HL-60/S4 (cell line): ENCODE data around the gene STXBP2.

Experiments
- in situ Hi-C: fragments of 300-500 bp; cut with MboI; formaldehyde crosslinking; loops from 2 replicates; pipeline ENCODE4 v1.14.3; 2022; ENCODE audit warnings: low sequenced_read_pairs

Gene STXBP2

GRCh38 chr19:7677669-7678311, 40.9 kb downstream of the STXBP2 start:
- in situ Hi-C loops: no loop called here

- in situ Hi-C loops: no loop called here
Observed at GRCh38 chr19:7678971-7679751, 42.3 kb downstream of the STXBP2 start.

- in situ Hi-C loops: loop anchor here (10.0 kb wide), 2 partner anchors 105 to 115 kb away; no protein-coding TSS in a partner anchor
Observed at GRCh38 chr19:7679771-7680605, 43.1 kb downstream of the STXBP2 start.

- in situ Hi-C loops: loop anchor here (10.0 kb wide), 2 partner anchors 106 to 114 kb away; no protein-coding TSS in a partner anchor
Observed at GRCh38 chr19:7680606-7681339, 43.9 kb downstream of the STXBP2 start, which contains the start of gene TRAPPC5. Gene TRAPPC5 (plus strand): TSS chr19:7680833. CDS start chr19:7682254, 1,421 bp downstream.

- in situ Hi-C loops: loop anchor here (10.0 kb wide), 2 partner anchors 107 to 113 kb away; no protein-coding TSS in a partner anchor
Observed at GRCh38 chr19:7681340-7682174, 44.6 kb downstream of the STXBP2 start.

- in situ Hi-C loops: loop anchor here (10.0 kb wide), 2 partner anchors 108 to 112 kb away; no protein-coding TSS in a partner anchor
Observed at GRCh38 chr19:7682175-7682855, 45.4 kb downstream of the STXBP2 start.

GRCh38 chr19:7685546-7686445, 48.9 kb downstream of the STXBP2 start:
- in situ Hi-C loops: loop anchor here (10.0 kb wide), 2 partner anchors 109 to 111 kb away; no protein-coding TSS in a partner anchor

GRCh38 chr19:7687177-7687576, 50.3 kb downstream of the STXBP2 start:
- in situ Hi-C loops: loop anchor here (10.0 kb wide), 2 partner anchors 108 to 112 kb away; no protein-coding TSS in a partner anchor

GRCh38 chr19:7689165-7689564, 52.3 kb downstream of the STXBP2 start:
- in situ Hi-C loops: loop anchor here (10.0 kb wide), 2 partner anchors 106 to 114 kb away; no protein-coding TSS in a partner anchor

GRCh38 chr19:7690779-7691258, 53.9 kb downstream of the STXBP2 start:
- in situ Hi-C loops: no loop called here

- in situ Hi-C loops: no loop called here
Observed at GRCh38 chr19:7691497-7691896, 54.6 kb downstream of the STXBP2 start.

GRCh38 chr19:7692417-7693088, 55.6 kb downstream of the STXBP2 start:
- in situ Hi-C loops: no loop called here

- in situ Hi-C loops: no loop called here
Observed at GRCh38 chr19:7694499-7694898, 57.6 kb downstream of the STXBP2 start.
